Esophagus squamous epithelium (tissue), 5 donors: ENCODE data around the gene PPP1R36. TPM values are rescaled to one million over a fixed set of nuclear protein-coding genes. Genes with fewer than 3 reads are reported as not detected.

Experiments
- DNase-seq: peaks from one replicate; lab custom pipeline; 2025; lab: John Stamatoyannopoulos, UW
- H3K27ac ChIP-seq, 4 donors: fragments of 200-600 bp; sonication (generic); one replicate each; pipeline ENCODE4 v1.5.1; 2016 to 2019; ENCODE audit warnings: mild to moderate bottlenecking in 1 of 4
- H3K27me3 ChIP-seq, 4 donors: fragments of 200-600 bp; sonication (generic); 1 replicate in 3 of 4; 2 replicates in 1 of 4; pipeline versions ENCODE4 v1.5.1 to v1.6.0; 2017 to 2021; ENCODE audit warnings: antibody characterized with exemption in 1 of 4
- H3K36me3 ChIP-seq, 3 donors: fragments of 200-600 bp; sonication (generic); one replicate each; pipeline ENCODE4 v1.5.1; 2016 to 2019
- H3K4me1 ChIP-seq, 3 donors: fragments of 200-600 bp; sonication (generic); one replicate each; pipeline ENCODE4 v1.5.1; 2017 to 2019
- H3K4me3 ChIP-seq, 4 donors: fragments of 200-600 bp; sonication (generic); 1 replicate in 3 of 4; 2 replicates in 1 of 4; pipeline ENCODE4 v1.5.1; 2016 to 2019; ENCODE audit warnings: mild to moderate bottlenecking in 2 of 4, moderate library complexity in 1 of 4
- H3K9me3 ChIP-seq, 3 donors: fragments of 200-600 bp; sonication (generic); one replicate each; pipeline ENCODE4 v1.5.1; 2016 to 2019
- POLR2A ChIP-seq, 4 donors: fragments of 450-650 bp; IDR thresholded peaks; one replicate each; pipeline ENCODE4 v1.6.1; 2017; ENCODE audit warnings: antibody characterized with exemption in 4 of 4, mild to moderate bottlenecking in 4 of 4, moderate library complexity in 3 of 4
- WGBS, 2 donors: methylation state at CpG; one replicate each; pipeline ENCODE4 v1.1.5; 2018; 5-methylcytosine and 5-hydroxymethylcytosine counted together
- intact Hi-C: fragments of 100-400 bp; cut with DNase I; formaldehyde crosslinking; loops from one replicate; pipeline ENCODE4 v1.15.0; 2022
- total RNA-seq, 4 donors: library from RNA; depleted of rRNA; stranded (reverse); fragments of >200 nt; gene quantifications; one replicate each; pipeline ENCODE4 v1.1.0, GENCODE V29; 2016
- TF ChIP-seq, protein P1 (sequence below), 6 experiments: fragments of 450-650 bp in 4 of 6; fragments of 200-600 bp in 2 of 6; sonication (generic) in 2 of 6; IDR thresholded peaks; one replicate each; pipeline ENCODE4 v1.5.1; 2016 to 2019; ENCODE audit warnings: antibody characterized with exemption in 6 of 6, mild to moderate bottlenecking in 4 of 6, moderate library complexity in 4 of 6
- donor health status: DM: yes; HTN: yes; CAD: no.

PPP1R36 gene
- total RNA-seq, 4 donors from 2014 or later, result 0.23 to 1.3 (median 1.2) TPM

DNA sequence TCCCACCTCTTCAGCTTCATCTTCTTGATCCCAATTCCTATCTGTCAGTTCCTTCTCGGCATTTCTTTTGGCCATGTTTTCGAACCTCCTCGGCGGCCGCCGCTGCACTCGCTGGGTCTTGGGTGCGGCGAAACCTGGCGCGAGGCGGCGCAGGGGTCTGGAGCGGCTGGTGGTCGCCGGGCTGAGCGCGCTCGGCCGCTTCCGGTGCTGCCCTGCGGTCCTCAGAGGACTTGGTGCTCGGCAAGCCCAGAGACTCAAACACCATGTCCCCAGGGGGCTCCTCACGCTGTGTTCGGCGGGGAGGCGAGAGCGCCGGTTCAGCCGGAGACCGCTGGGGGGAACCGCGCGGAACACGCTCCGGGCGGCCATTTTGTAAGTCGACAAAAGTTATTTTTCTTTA is 51.8 kb downstream of the PPP1R36 start:
- intact Hi-C loops, result no loop called here
- peaks cover 0 to 45% (median 0%) of the 10 kb centered on the region in 4 donors for H3K27me3 ChIP-seq
- DNase-seq, result no peak
- no peaks in the 10 kb centered on the region for H3K9me3 ChIP-seq
- peak overlapping the region in 2 of 4 donors; percentile 21 to 45 for H3K4me3 ChIP-seq
- H3K36me3 ChIP-seq, result no peaks in the 10 kb centered on the region
- TF ChIP-seq, protein P1, sequence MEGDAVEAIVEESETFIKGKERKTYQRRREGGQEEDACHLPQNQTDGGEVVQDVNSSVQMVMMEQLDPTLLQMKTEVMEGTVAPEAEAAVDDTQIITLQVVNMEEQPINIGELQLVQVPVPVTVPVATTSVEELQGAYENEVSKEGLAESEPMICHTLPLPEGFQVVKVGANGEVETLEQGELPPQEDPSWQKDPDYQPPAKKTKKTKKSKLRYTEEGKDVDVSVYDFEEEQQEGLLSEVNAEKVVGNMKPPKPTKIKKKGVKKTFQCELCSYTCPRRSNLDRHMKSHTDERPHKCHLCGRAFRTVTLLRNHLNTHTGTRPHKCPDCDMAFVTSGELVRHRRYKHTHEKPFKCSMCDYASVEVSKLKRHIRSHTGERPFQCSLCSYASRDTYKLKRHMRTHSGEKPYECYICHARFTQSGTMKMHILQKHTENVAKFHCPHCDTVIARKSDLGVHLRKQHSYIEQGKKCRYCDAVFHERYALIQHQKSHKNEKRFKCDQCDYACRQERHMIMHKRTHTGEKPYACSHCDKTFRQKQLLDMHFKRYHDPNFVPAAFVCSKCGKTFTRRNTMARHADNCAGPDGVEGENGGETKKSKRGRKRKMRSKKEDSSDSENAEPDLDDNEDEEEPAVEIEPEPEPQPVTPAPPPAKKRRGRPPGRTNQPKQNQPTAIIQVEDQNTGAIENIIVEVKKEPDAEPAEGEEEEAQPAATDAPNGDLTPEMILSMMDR (IDR thresholded peaks at IDR 0.05), result no peak
- no peak for TF ChIP-seq POLR2A (IDR thresholded peaks at IDR 0.05)
- no peak overlapping the region for H3K27ac ChIP-seq
- 66 to 71% methylated on average over 15 to 27 of the region's 38 CpGs for WGBS, 2 donors
- H3K4me1 ChIP-seq, result peaks cover 0 to 32% (median 0%) of the 10 kb centered on the region in 3 donors

DNA sequence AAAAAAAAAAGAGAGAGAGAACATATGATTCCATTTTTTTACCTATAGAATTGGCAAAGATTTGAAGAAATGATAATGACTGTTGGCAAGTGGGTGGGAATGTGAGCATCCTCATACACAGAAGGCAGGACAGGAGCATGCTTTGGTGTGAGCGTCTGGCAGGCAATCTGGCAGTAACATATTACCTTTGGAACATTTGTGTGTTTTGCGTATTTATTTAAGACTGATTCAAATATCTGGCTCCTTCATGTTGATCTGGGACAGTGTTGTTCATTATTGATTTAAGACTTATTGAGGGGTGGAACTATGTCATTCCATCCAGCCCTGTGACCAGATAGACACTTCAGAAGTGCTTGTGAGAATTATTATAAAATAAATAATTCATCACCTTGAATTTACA is 53.1 kb downstream of the PPP1R36 start:
- TF ChIP-seq, protein P1 (IDR thresholded peaks at IDR 0.05), result no peak
- TF ChIP-seq POLR2A (IDR thresholded peaks at IDR 0.05), result no peak
- H3K4me1 ChIP-seq, result peaks cover 0 to 35% (median 0%) of the 10 kb centered on the region in 3 donors
- intact Hi-C loops, result no loop called here
- H3K27me3 ChIP-seq, result peaks cover 0 to 52% (median 0%) of the 10 kb centered on the region in 4 donors
- no peak overlapping the region for H3K27ac ChIP-seq
- H3K4me3 ChIP-seq, result no peak overlapping the region
- WGBS, 2 donors, result 53 to 85% methylated on average over 2 of the region's 2 CpGs
- no peak for DNase-seq
- H3K36me3 ChIP-seq, result no peaks in the 10 kb centered on the region
- no peaks in the 10 kb centered on the region for H3K9me3 ChIP-seq

DNA sequence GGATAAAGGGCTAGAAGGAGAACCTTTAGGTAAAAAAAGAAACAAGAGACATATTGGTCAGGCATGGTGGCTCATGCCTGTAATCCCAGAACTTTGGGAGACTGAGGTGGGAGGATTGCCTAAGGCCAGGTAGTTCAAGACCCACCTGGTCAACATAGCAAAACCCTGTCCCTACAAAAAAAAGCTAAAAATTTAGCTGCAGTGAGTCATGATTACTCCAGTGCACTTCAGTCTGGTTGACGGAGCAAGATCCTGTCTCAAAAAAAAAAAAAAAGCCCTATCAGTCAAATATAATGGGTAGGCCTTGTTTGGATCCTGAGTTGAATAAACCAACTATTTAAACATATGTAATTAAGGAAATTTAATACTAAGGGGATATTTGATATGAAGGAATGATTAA is 54.2 kb downstream of the PPP1R36 start:
- 39 to 56% methylated on average over 1 of the region's 1 CpG for WGBS, 2 donors
- TF ChIP-seq POLR2A (IDR thresholded peaks at IDR 0.05), result no peak
- TF ChIP-seq, protein P1 (IDR thresholded peaks at IDR 0.05), result no peak
- intact Hi-C loops, result no loop called here

DNA sequence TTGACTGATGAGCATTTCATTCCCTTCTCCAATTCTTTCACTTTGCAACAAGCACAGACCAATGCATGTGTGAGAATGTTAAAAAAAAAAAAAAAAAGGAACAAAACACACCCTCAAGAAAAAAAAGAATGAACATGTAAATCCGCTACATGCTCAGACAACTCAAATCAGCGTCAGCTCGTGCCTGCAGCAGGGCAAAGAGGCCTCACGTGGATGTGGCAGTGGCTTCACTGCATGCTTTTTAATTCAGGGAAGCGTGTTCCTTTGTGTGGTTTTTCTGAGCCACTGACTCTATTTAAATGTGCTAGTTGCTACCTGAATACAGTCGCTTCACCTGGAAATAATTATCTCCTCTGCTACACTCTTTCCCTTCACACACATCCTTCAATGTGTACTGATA is 55.1 kb downstream of the PPP1R36 start:
- Histone ChIP-seq H3K27me3 (peaks cover 0 to 52% (median 0%) of the 10 kb centered on the region in 4 donors), H3K4me1 (peaks cover 0 to 35% (median 0%) of the 10 kb centered on the region in 3 donors), H3K27ac (peak overlapping the region in 3 of 4 donors; percentile 22 to 52 (median 47)), H3K4me3 (no peak overlapping the region), H3K36me3 (no peaks in the 10 kb centered on the region), H3K9me3 (no peaks in the 10 kb centered on the region)
- TF ChIP-seq, protein P1 (IDR thresholded peaks at IDR 0.05), result no peak
- TF ChIP-seq POLR2A (IDR thresholded peaks at IDR 0.05), result no peak
- intact Hi-C loops, result no loop called here
- WGBS, 2 donors, result 37 to 51% methylated on average over 6 of the region's 6 CpGs
- no peak for DNase-seq

More for the DNA sequence above, 54.2 kb downstream of the PPP1R36 start:
- Histone ChIP-seq H3K4me3 (no peak overlapping the region), H3K27ac (peak overlapping the region in 2 of 4 donors; percentile 47 to 53), H3K4me1 (peaks cover 0 to 35% (median 0%) of the 10 kb centered on the region in 3 donors), H3K36me3 (no peaks in the 10 kb centered on the region), H3K27me3 (peaks cover 0 to 52% (median 0%) of the 10 kb centered on the region in 4 donors), H3K9me3 (no peaks in the 10 kb centered on the region)
- no peak for DNase-seq

DNA sequence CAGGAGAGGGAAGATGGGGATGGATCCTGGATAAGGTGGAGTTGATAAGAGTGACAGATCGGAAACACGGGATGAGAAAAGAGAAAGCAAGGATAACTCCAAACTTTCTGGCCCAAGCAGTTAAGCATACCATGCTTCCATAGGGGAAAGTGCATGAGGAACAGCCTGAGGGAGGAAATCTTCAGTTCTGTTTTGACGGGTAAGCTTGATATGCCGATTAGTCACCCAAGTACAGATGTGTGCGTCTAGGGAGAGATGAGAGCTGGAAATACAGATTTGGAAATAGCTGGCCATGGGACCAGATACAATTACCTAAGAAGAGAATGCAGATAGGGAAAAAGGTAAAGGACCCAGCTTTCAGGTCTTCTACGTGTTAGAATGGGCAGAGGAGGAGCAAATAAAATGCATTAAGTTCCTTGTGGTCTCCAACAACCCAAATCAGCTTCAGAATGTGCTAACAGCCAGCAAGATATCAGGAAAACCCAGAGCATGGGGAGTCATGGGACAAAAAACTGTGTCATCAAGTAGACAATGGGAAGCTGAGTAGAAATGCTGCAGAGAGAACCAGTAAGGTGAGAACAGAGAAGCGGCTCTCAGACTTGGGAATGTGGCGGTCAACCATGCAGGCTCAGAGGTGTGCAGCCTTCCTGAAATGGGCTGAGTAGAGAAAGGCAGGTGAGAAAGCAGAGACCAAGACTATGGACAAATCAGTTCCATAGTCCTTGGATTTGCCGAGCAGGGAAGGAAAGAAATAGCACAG is 56.3 kb downstream of the PPP1R36 start:
- H3K36me3 ChIP-seq, result no peaks in the 10 kb centered on the region
- intact Hi-C loops, result no loop called here

More for the DNA sequence above, 56.3 kb downstream of the PPP1R36 start:
- Histone ChIP-seq H3K9me3 (no peaks in the 10 kb centered on the region), H3K27ac (peak overlapping the region in 3 of 4 donors; percentile 22 to 52 (median 39)), H3K27me3 (peaks cover 0 to 43% (median 0%) of the 10 kb centered on the region in 4 donors), H3K4me3 (no peak overlapping the region), H3K4me1 (peaks cover 0 to 44% (median 0%) of the 10 kb centered on the region in 3 donors)
- WGBS, 2 donors, result 51 to 66% methylated on average over 9 of the region's 9 CpGs
- TF ChIP-seq, protein P1 (IDR thresholded peaks at IDR 0.05), result no peak
- no peak for TF ChIP-seq POLR2A (IDR thresholded peaks at IDR 0.05)
- no peak for DNase-seq
